Natural killer cell (primary cell): ENCODE measurements around the gene TCEAL7. TPM values are rescaled to one million over a fixed set of nuclear protein-coding genes. Genes with fewer than 3 reads are reported as not detected.

ENCODE experiments used
- ATAC-seq, 3 donors: fragments of 150-1000 bp in 2 of 3; fragments of 200-7000 bp in 1 of 3; cut with Tn5 transposase; 1 replicate in 1 of 3; 2 replicates in 2 of 3; pipeline ENCODE4 v1.10.0; 2021; ENCODE audit warnings: mild to moderate bottlenecking in 2 of 3, moderate library complexity in 2 of 3
- DNase-seq, 2 donors: peaks; one replicate each; pipeline versions ENCODE4 v3.0.0 to v3.0.0-alpha.2; 2013 to 2021; ENCODE audit warnings: mixed read lengths in 1 of 2
- H3K27ac ChIP-seq: one replicate; pipeline ENCODE4 v1.5.1; 2013; ENCODE audit warnings: mild to moderate bottlenecking, low read length
- H3K27me3 ChIP-seq: one replicate; pipeline ENCODE4 v1.6.1; 2013; ENCODE audit warnings: low read length; ENCODE audit not compliant: control insufficient read depth, insufficient read depth
- H3K36me3 ChIP-seq: one replicate; pipeline ENCODE4 v1.6.1; 2013; ENCODE audit warnings: low read length; ENCODE audit not compliant: control insufficient read depth, insufficient read depth
- H3K4me1 ChIP-seq: one replicate; pipeline ENCODE4 v1.6.1; 2013; ENCODE audit warnings: low read length; ENCODE audit not compliant: control insufficient read depth, insufficient read depth
- H3K4me3 ChIP-seq: one replicate; pipeline ENCODE4 v1.5.1; 2013; ENCODE audit warnings: low read length
- H3K9me3 ChIP-seq: one replicate; pipeline ENCODE4 v1.6.1; 2013; ENCODE audit warnings: low read length; ENCODE audit not compliant: control insufficient read depth, insufficient read depth
- H3K27ac Mint-ChIP-seq, 2 donors: one replicate each; pipeline ENCODE4 v1.8.0; 2022; ENCODE audit warnings: mild to moderate bottlenecking in 2 of 2, mixed read lengths in 2 of 2, moderate library complexity in 1 of 2
- H3K27me3 Mint-ChIP-seq, 2 donors: one replicate each; pipeline ENCODE4 v1.8.0; 2022; ENCODE audit warnings: low read depth in 2 of 2, mixed read lengths in 2 of 2
- H3K36me3 Mint-ChIP-seq: one replicate; pipeline ENCODE4 v1.8.0; 2022; ENCODE audit warnings: mixed read lengths
- H3K4me1 Mint-ChIP-seq, 2 donors: one replicate each; pipeline ENCODE4 v1.8.0; 2022; ENCODE audit warnings: mixed read lengths in 2 of 2
- H3K4me3 Mint-ChIP-seq: one replicate; pipeline ENCODE4 v1.8.0; 2022; ENCODE audit warnings: mild to moderate bottlenecking, moderate library complexity, mixed read lengths
- H3K9me3 Mint-ChIP-seq, 2 donors: one replicate each; pipeline ENCODE4 v1.8.0; 2022; ENCODE audit warnings: mixed read lengths in 2 of 2
- WGBS: methylation state at CpG from one replicate; pipeline ENCODE4 v1.1.7; 2013; ENCODE audit warnings: missing lambda C conversion rate; ENCODE audit not compliant: insufficient coverage; 5-methylcytosine and 5-hydroxymethylcytosine counted together
- intact Hi-C: fragments of 100-400 bp; cut with micrococcal nuclease; formaldehyde crosslinking; loops from one replicate; pipeline ENCODE4 v1.14.2; 2022
- total RNA-seq, 4 donors: library from RNA; stranded (reverse); fragments of 120-200 nt in 1 of 4; gene quantifications; one replicate each; pipeline versions ENCODE4 v1.2.3 to v1.2.4, GENCODE V29; 2013 to 2022
- TF ChIP-seq, protein P1 (sequence below): fragments of 200-600 bp; IDR thresholded peaks from one replicate; pipeline ENCODE4 v1.8.0; 2022; ENCODE audit warnings: antibody characterized with exemption

Gene TCEAL7
- total RNA-seq, 3 donors from 2014 or later (not counting 1 experiment from before 2014, with no cell fraction given) = not detected

DNA sequence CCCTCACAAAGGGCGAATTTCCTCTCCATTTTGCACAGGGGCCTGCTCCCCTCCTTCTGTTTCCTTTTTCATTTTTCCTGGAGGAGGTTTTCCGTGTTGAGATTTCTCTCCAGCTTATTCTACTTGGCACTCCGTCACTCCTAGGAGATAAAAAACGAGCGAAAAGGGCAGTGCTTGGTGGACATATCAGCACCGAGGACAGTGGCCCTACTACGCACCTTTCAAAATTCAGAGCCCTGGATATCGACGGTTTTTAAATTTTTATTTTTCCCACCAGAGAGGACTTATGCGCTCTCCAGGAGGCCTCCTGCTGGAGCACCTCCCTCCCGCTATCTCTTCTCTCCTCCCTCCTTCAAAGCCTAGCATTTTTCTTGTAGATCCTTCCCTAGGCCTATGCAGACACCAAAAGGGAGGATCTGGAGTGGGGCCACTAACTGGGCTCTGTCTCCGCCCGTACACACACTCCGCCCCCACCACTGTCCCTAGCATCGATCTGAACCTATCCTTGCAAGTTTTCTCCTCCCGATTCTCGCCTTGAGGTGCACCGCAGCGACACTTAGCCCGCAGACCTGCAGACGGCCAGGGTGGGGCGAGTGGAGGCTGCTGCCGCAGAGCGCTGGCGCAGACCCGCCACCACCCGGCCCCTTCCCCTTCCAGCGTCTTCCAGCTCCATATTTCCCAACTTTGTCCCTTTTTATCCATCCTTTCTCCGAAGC, 17.8 kb downstream of the TCEAL7 start:
- no peaks in the 10 kb centered on the region for H3K36me3 ChIP-seq
- DNase-seq (no peak), ATAC-seq (no peak)
- H3K27ac ChIP-seq = no peak overlapping the region
- no peak overlapping the region for H3K4me3 ChIP-seq
- intact Hi-C loops = no loop called here
- TF ChIP-seq, protein P1, sequence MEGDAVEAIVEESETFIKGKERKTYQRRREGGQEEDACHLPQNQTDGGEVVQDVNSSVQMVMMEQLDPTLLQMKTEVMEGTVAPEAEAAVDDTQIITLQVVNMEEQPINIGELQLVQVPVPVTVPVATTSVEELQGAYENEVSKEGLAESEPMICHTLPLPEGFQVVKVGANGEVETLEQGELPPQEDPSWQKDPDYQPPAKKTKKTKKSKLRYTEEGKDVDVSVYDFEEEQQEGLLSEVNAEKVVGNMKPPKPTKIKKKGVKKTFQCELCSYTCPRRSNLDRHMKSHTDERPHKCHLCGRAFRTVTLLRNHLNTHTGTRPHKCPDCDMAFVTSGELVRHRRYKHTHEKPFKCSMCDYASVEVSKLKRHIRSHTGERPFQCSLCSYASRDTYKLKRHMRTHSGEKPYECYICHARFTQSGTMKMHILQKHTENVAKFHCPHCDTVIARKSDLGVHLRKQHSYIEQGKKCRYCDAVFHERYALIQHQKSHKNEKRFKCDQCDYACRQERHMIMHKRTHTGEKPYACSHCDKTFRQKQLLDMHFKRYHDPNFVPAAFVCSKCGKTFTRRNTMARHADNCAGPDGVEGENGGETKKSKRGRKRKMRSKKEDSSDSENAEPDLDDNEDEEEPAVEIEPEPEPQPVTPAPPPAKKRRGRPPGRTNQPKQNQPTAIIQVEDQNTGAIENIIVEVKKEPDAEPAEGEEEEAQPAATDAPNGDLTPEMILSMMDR = no peak
- Mint-ChIP-seq H3K36me3 (no peaks in the 10 kb centered on the region), H3K9me3 (no peaks in the 10 kb centered on the region), H3K27me3 (peaks cover 18 to 47% of the 10 kb centered on the region in 2 donors), H3K4me1 (no peaks in the 10 kb centered on the region), H3K27ac (no peak overlapping the region), H3K4me3 (no peak overlapping the region)
- no peaks in the 10 kb centered on the region for H3K27me3 ChIP-seq
- H3K9me3 ChIP-seq = no peaks in the 10 kb centered on the region
- H3K4me1 ChIP-seq = no peaks in the 10 kb centered on the region
- 83% methylated on average over 28 of the region's 29 CpGs for WGBS

DNA sequence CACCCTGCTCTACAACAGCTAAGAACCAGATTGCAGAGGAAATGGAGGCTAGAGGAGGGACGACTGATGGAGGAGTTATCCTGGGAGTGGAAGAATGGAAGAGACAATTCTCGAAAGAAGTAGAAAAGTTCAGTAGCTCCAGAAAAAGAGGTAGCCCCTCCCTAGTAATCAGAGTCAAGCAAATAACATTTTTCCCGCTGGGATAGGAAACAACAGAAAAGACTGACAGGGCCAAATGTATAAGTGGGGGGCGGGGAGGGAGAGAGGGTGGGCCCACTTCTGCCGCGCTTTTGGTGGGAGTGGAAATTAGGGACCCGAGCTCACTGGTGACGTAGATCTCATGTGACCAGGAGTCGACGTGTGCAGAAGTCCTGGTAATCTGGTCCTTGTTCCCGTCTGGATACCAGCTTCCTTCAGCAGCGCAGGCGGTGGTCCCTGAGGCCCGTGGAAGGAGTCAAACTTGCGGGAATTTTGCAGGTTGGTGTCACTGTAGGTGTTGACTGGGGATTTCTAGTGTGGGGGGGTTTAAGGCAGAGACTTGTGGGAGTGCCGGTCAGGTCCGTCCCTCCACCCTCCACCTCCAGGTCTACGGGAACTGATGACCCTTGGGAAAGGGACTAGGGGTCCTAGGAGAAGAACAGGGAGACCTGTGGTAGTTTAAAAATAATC, 26.2 kb downstream of the TCEAL7 start, which contains the start of gene TCEAL9:
TSS of gene TCEAL9 (plus strand) at position 377 of the 669 bp plus-strand sequence. CDS start 1,179 bp downstream, outside the sequence.
- H3K9me3 ChIP-seq = no peaks in the 10 kb centered on the region
- TF ChIP-seq, protein P1 = no peak
- H3K4me3 ChIP-seq = peak within 1 kb of the TSS; percentile 44
- H3K27ac ChIP-seq = no peak within 1 kb of the TSS
- peaks cover 8% of the 10 kb centered on the region for H3K4me1 ChIP-seq
- H3K4me1 Mint-ChIP-seq = peaks cover 11% of the 10 kb centered on the region in 2 donors
- peak within 1 kb of the TSS in 1 of 2 donors; percentile 15 for H3K27ac Mint-ChIP-seq
- H3K27me3 ChIP-seq = peaks cover 3% of the 10 kb centered on the region
- no peaks in the 10 kb centered on the region for H3K36me3 Mint-ChIP-seq
- intact Hi-C loops = no loop called here
- no peaks in the 10 kb centered on the region for H3K36me3 ChIP-seq
- H3K9me3 Mint-ChIP-seq = no peaks in the 10 kb centered on the region
- under 1% methylated on average over 13 of the region's 18 CpGs for WGBS
- ATAC-seq = peak in 1 of 3 donors; percentile 26
- peak in 1 of 2 donors; percentile 14 for DNase-seq
- H3K4me3 Mint-ChIP-seq = peak within 1 kb of the TSS; percentile 84
- peaks cover 15 to 24% of the 10 kb centered on the region in 2 donors for H3K27me3 Mint-ChIP-seq

DNA sequence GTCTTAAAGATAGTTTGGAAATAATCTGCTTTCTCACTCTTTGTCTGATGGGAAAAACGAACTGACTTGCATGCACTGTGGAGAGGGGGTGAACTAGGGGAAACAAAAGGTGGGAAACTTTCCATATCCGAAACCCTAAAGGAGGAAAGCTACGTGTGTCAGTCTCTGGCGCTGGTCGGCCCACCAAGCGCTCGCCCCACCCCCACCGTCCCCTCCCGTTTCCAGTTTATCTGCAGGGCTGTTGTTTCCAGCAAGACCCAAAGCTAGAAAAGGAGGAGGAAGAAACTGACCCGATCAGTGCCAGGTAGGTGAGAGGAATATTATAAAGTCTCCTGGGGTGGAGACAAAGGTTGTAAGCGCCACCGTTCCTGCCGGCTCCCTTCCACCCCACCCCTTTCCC, 26.8 kb downstream of the TCEAL7 start:
- DNase-seq (peak in 1 of 2 donors; percentile 10), ATAC-seq (no peak)
- H3K27ac ChIP-seq = no peak overlapping the region
- H3K4me1 ChIP-seq = peaks cover 8% of the 10 kb centered on the region
- Mint-ChIP-seq H3K4me1 (peaks cover 11% of the 10 kb centered on the region in 2 donors), H3K27me3 (peaks cover 15 to 24% of the 10 kb centered on the region in 2 donors), H3K9me3 (no peaks in the 10 kb centered on the region), H3K36me3 (no peaks in the 10 kb centered on the region), H3K4me3 (peak overlapping the region; percentile 55), H3K27ac (no peak overlapping the region)
- H3K4me3 ChIP-seq = peak overlapping the region; percentile 44
- no peaks in the 10 kb centered on the region for H3K9me3 ChIP-seq
- intact Hi-C loops = no loop called here
- H3K36me3 ChIP-seq = no peaks in the 10 kb centered on the region
- 0% methylated on average over 2 of the region's 13 CpGs for WGBS
- TF ChIP-seq, protein P1 = no peak
- peaks cover 3% of the 10 kb centered on the region for H3K27me3 ChIP-seq
